Inflammatory macrophage (primary cell): Measurements from ENCODE around the gene TRAPPC2L.
A peak's percentile ranks its signal among the peaks of the same experiment; 100 is the strongest.

Experiments
- DNase-seq, 2 donors: peaks; one replicate each; pipeline ENCODE4 v3.0.0-alpha.2; 2020 to 2022

TRAPPC2L gene

GRCh38 chr16:88839745-88840599, 17.0 kb upstream of the TRAPPC2L start:
- peak; percentile 36 to 60 for DNase-seq

- DNase-seq, result no peak
These were observed 16.2 kb upstream of the TRAPPC2L start for GRCh38 chr16:88840600-88841215.

- no peak for DNase-seq
These were observed 15.2 kb upstream of the TRAPPC2L start for GRCh38 chr16:88841521-88842307.

GRCh38 chr16:88842308-88842756, 14.6 kb upstream of the TRAPPC2L start:
- DNase-seq, result no peak

- DNase-seq, result no peak
These were observed 14.1 kb upstream of the TRAPPC2L start for GRCh38 chr16:88842806-88843205.

- no peak for DNase-seq
These were observed 13.7 kb upstream of the TRAPPC2L start for GRCh38 chr16:88843256-88843655.

- no peak for DNase-seq
These were observed 12.4 kb upstream of the TRAPPC2L start for GRCh38 chr16:88844419-88845036.

- peak; percentile 93 to 96 for DNase-seq
These were observed 10.8 kb upstream of the TRAPPC2L start for GRCh38 chr16:88846088-88846487.

- no peak for DNase-seq
These were observed 9.3 kb upstream of the TRAPPC2L start for GRCh38 chr16:88847654-88848053.

GRCh38 chr16:88848557-88848956, 8.4 kb upstream of the TRAPPC2L start:
- no peak for DNase-seq

GRCh38 chr16:88850531-88851199, 6.3 kb upstream of the TRAPPC2L start:
- no peak for DNase-seq

GRCh38 chr16:88851616-88852015, 5.3 kb upstream of the TRAPPC2L start:
- DNase-seq, result no peak

GRCh38 chr16:88853325-88853941, 3.5 kb upstream of the TRAPPC2L start:
- peak; percentile 79 to 80 for DNase-seq

- peak; percentile 79 to 91 for DNase-seq
These were observed 2.4 kb upstream of the TRAPPC2L start for GRCh38 chr16:88854306-88855111.

GRCh38 chr16:88855176-88855575, 1.8 kb upstream of the TRAPPC2L start:
- peak; percentile 15 to 53 for DNase-seq

- no peak for DNase-seq
These were observed 1.2 kb upstream of the TRAPPC2L start for GRCh38 chr16:88855736-88856121.

- DNase-seq, result peak in 1 of 2 donors; percentile 23
These were observed 652 bp upstream of the TRAPPC2L start for GRCh38 chr16:88856122-88856827.

GRCh38 chr16:88857728-88858339, 907 bp downstream of the TRAPPC2L start:
- DNase-seq, result peak; percentile 78 to 90

- DNase-seq, result peak in 1 of 2 donors; percentile 37
These were observed 2.6 kb downstream of the TRAPPC2L start for GRCh38 chr16:88859381-88860091.
